Hippocampal formation (tissue), 2 donors: ENCODE data around the gene WDR20.
"Not testable (repeated sequence)": the region's sequence is repeated elsewhere in the genome, so short reads cannot be mapped to it uniquely, and the experiment has no call there.

Source experiments
- DNase-seq, 2 donors: peaks; one replicate each; lab custom pipeline; 2025; lab: John Stamatoyannopoulos, UW

The WDR20 gene

DNA sequence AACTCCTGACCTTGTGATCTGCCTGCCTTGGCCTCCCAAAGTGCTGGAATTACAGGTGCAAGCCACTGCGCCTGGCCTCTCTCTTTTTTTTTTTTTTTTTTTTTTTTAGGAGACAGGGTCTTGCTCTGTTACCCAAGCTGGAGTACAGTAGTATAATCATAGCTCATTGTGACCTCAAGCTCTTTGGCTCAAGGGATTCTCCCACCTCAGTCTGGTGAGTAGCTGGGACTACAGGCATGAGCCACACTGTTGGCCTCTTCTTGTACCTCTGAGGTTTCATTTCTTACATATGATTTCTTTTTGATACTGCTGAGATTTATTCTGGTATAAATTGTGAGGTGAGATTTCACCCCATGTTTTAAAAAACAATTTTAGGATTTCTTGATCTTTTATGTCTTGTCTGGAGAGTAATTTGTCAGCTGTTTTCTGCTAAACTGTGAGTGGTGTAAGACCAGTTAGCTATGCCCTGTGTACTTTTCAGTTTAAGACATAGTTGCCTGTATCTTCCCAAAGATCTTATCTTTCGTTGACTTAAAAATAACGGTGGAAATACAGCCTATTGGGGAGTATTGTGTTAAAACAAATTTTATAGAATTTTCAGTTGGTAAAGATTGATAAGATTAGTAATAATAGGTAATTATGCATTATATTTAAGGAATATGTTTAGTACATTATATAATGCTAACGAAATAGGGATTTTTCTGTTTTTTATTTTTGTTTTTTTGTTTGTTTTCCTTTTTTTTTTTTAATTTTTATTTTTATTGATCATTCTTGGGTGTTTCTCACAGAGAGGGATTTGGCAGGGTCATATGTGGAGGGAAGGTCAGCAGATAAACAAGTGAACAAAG is 31.7 kb downstream of the WDR20 start:
- DNase-seq = no peak

- not testable (repeated sequence) for DNase-seq
Measured at GRCh38 chr14:102172021-102172272, 32.2 kb downstream of the WDR20 start.

- not testable (repeated sequence) for DNase-seq
Measured at GRCh38 chr14:102172721-102173120, 33.0 kb downstream of the WDR20 start.

DNA sequence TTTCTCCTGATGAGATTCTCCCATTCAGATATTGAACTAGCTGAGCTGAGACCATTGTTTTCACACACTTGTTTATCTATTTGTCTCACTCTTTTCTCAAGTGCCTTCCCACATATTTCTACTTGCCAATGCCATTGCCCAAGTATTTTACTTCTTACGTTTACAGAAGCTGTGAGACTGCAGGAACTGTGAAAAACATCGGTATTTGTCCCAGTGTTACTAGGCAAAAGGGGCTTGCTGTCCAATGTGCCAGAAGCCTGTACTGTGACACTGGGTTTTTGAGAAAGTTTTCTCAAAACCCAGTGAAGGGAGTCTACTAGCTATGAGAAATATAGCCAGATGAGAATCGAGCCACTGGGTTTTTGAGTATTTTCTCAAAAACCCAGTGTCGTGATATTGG is 37.5 kb downstream of the WDR20 start:
- peak in 1 of 2 donors; percentile 55 for DNase-seq

DNA sequence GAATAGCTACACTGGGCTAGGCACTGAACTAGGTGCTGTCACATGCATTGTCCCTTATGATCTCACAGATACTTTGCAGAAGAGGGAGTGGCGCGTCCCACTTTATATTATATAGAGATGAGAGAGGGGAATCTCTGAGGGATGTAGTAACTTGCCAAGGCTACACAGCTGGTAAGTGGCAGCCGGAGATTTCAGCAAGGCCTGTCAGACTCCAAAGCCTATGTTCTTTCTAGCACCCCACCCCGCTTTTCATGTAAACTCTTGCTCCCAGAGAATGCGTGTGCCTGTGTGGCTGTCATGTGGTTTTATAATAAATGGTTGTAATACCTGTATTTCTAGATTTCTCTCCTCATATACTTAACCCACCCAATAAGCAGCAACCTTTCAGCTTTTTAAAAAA is 39.1 kb downstream of the WDR20 start:
- DNase-seq = no peak

GRCh38 chr14:102180248-102180998 is 40.7 kb downstream of the WDR20 start:
- peak in 1 of 2 donors; percentile 14 for DNase-seq

GRCh38 chr14:102181187-102181586 is 41.5 kb downstream of the WDR20 start:
- no peak for DNase-seq

GRCh38 chr14:102182190-102182589 is 42.5 kb downstream of the WDR20 start:
- peak in 1 of 2 donors; percentile 58 for DNase-seq

DNA sequence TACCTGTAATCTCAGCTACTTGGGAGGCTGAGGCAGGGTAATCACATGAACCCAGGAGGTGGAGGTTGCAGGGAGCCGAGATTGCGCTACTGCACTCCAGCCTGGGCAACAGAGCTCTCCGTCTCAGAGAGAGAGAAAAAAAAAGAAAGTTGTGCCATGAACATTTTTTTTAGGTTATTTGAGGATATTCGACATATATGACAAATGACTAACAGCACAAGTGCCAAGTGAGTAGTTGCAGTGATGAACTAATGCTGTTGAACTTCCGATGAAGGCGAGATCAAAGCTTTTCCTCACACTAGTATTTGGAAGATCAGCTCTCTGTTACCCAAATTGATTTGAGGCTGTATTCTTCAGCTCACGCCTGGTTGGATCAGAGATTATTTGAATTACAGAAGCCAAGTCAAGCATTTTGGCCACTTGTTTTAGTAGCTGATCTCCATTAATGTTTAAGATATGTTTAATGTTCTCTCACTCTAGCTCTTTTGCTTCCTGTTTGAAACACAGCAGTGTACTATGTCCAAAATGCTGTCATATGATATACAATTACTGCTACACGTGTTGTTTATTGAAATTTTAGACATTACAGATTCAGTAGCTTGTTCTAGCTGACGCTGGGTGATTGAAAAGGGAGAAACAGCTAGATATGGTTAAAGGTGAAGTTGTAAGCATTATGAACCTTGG is 43.4 kb downstream of the WDR20 start:
- no peak for DNase-seq

DNA sequence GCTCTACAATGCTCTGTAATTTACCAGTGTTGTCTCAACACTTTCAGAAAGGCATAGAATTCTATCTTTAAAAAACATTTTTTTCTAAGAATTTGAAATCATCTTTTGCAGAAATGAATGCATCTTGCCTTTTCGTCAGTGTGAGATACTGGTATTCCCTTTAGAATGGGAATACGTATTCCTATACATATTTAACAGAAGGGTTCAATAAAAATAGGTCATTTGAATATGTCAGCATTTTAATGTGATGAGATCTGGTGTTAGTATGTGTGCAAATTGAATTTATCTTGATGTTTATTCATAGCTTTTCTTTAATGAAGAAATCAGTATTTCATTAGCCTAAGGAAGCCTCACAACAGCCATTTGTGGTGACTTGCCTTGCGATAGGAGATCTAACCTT is 44.2 kb downstream of the WDR20 start:
- DNase-seq = no peak

GRCh38 chr14:102184316-102185035 is 44.8 kb downstream of the WDR20 start:
- DNase-seq = peak; percentile 55 to 76

DNA sequence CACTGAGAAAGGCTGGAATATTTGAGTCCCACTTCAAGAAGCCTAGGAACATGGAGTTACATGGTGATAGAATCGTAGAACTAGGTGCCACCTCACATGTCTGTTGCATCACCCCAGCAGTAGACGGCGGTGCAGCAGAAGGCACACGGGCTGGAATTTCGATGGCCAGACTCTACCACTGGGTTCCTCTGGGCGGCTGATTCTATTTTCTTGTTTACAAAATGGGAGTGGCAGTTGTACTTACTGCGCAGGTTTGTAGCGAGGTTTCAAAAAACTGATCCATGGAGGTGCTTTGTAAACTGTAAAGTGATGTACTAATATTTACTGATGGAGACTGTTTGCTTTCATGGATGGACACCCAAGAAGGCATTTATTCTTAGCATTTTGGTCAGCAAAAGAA is 45.7 kb downstream of the WDR20 start:
- DNase-seq = no peak

DNA sequence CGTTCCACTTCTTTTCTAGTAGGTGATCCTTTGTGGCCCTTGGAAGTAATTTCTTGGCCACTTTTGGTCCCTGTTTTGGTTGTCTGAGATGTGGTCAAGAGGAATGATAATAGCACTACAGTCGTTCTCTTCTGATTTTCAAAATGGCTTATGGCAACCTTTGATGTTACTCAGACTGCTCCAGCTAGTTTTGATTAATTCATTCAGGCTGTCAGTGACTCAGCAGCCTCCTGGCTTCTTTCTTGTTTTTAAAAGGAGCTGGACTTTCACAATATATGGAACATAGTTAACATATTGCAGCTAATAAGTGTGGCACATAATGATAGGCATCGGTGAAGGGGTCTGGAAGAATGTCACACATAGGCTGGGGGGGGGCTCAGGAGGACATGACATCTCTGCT is 47.3 kb downstream of the WDR20 start:
- no peak for DNase-seq

DNA sequence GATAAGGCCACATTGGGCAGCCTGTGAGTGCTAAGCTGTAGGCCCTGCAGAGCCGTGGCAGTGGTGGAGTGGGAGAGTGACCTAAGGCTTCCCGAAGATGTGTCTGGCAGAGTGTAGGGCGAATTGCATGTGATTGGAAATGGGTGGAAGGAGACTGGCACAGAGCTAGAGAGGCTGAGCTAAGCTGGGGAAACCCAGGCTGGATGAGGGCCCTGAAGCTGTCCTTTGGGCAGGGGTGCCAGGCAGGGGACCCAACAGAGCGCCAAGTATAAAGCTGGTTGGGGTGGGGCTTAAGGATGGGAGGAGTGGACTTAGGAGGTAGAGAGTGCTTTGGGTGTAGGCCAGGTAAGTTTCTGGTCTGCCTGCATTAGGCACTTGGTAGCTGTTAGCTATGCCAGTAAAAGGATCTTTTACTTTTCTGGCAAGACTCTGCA is 47.9 kb downstream of the WDR20 start:
- peak in 1 of 2 donors; percentile 23 for DNase-seq

DNA sequence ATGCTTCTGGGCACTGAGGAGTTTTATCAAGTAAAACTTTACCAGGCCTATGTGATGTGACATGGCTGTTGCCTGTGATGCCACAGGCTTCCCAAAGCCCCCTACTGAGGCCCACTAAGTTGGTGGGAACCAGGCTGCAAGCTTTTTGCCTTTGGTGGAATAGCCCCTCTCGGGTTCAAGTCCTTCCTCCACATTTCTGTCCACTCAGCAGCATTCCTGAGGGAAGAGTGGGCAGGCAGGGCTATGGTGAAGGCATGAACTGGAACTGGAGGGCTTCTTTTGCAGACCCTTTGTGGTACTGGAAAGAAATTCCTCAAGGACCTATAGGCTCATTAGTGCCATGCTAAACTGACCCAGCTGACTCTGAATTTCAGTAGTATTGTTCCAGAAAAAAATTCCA is 48.5 kb downstream of the WDR20 start:
- no peak for DNase-seq

DNA sequence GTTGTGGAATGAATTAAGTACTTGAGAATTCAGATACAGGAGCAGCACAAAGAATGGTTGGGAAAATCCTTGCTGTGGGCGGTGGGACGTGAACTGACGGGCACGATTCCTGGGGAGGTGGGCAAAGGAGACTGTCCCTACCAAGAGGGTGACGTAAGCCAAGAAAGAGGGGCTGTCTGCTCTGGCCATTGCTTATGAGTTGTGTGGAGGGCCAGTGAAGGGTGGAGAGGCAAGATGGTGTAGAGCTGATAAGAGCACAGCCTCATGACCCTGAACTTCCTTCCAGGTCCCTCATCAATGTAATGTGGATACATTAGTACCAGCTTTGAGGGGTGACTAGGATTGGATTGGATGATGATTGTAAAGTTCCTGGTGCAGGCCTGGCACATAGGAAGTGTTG is 50.2 kb downstream of the WDR20 start:
- no peak for DNase-seq

DNA sequence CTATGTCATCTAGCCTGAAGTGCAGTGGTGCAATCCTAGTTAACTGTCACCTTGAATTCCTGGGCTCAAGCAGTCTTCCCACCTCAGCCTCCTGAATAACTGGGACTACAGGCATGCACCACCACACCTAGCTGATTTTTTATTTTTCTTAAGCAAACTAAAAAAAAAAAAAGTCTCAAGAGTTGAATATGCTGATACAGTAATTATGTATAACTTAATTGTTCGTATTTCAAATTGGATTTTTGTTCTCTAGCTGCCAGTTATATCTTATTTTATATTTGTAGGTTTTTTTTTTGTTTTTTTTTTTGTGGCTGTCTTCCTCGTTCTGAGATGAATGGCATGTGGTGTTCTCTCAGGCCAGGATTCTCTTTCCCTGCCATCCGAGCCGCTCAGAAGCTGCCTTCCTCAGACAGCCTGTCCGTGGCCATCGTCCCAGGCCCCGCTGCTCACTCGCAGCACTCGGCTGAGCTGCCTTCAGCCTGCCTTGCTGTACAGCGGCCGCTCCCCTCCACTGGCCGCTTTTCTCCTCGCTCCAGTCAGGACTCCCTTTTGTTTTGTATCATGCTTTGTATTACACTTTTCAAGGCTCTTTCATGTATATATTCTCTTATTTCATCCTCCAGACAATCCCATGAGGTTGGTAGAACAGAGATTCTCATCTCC is 53.3 kb downstream of the WDR20 start:
- peak; percentile 44 to 56 for DNase-seq

- no peak for DNase-seq
Measured at GRCh38 chr14:102194856-102195255, 55.2 kb downstream of the WDR20 start.

GRCh38 chr14:102195446-102195845 is 55.7 kb downstream of the WDR20 start:
- no peak for DNase-seq

GRCh38 chr14:102196039-102196901 is 56.6 kb downstream of the WDR20 start:
- peak; percentile 92 to 95 for DNase-seq

DNA sequence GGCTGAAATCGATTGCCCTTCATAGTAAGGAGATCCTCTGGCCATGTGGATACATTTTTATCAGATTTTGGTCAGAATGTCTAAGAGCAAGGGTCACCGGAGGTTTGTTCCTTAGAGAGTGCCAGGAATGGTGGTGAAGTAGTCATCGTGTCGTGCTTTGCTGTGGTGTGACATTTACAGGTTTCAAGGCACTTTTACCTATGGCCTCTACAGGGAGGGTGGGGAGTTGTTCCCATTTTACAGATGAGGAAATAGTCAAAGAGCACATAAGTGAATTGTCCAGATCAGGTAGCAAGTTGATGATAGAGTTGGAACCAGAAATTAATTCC is 57.2 kb downstream of the WDR20 start:
- no peak for DNase-seq
